MM.1S (cell line): ENCODE measurements around the gene PSMG3.

ENCODE experiments used
- DNase-seq: peaks from one replicate; pipeline ENCODE4 v3.0.0-alpha.2; 2015
- H2AFZ ChIP-seq: fragments of 300-600 bp; sonication (generic); 2 replicates; pipeline ENCODE4 v1.6.0; 2016; ENCODE audit warnings: antibody characterized with exemption, low read length
- H3F3A ChIP-seq: fragments of 300-600 bp; sonication (generic); 2 replicates; pipeline ENCODE4 v1.6.1; 2016; ENCODE audit warnings: mild to moderate bottlenecking, antibody characterized with exemption, low read length, moderate library complexity, mixed read lengths; ENCODE audit not compliant: insufficient read depth
- H3K27ac ChIP-seq: fragments of 300-600 bp; sonication (generic); 2 replicates; pipeline ENCODE4 v1.5.1; 2016; ENCODE audit warnings: mild to moderate bottlenecking, low read length
- H3K27me3 ChIP-seq: fragments of 300-600 bp; sonication (generic); replicated peaks from 2 replicates; pipeline ENCODE4 v1.6.0; 2016; ENCODE audit warnings: low read length; ENCODE audit not compliant: insufficient read depth
- H3K36me3 ChIP-seq: fragments of 300-600 bp; sonication (generic); replicated peaks from 2 replicates; pipeline ENCODE4 v1.6.1; 2016; ENCODE audit warnings: mild to moderate bottlenecking, low read length, mixed read lengths; ENCODE audit not compliant: insufficient read depth
- H3K4me1 ChIP-seq: fragments of 300-600 bp; sonication (generic); 2 replicates; pipeline ENCODE4 v1.6.1; 2016; ENCODE audit warnings: low read length, mixed read lengths
- H3K4me2 ChIP-seq: fragments of 300-600 bp; sonication (generic); 2 replicates; pipeline ENCODE4 v1.6.0; 2016; ENCODE audit warnings: low read depth, low read length
- H3K4me3 ChIP-seq: fragments of 300-600 bp; sonication (generic); 2 replicates; pipeline ENCODE4 v1.5.1; 2016; ENCODE audit warnings: low read length, mixed read lengths
- H3K79me2 ChIP-seq: fragments of 300-600 bp; sonication (generic); 2 replicates; pipeline ENCODE4 v1.6.1; 2016; ENCODE audit warnings: mixed run types, low read length, mixed read lengths
- H3K9ac ChIP-seq: fragments of 300-600 bp; sonication (generic); 2 replicates; pipeline ENCODE4 v1.6.1; 2016; ENCODE audit warnings: low read length, mixed read lengths
- H3K9me2 ChIP-seq: fragments of 300-600 bp; sonication (generic); replicated peaks from 2 replicates; pipeline ENCODE4 v1.6.1; 2016; ENCODE audit warnings: mild to moderate bottlenecking, low read length, mixed read lengths; ENCODE audit not compliant: insufficient read depth
- H3K9me3 ChIP-seq: fragments of 300-600 bp; sonication (generic); replicated peaks from 2 replicates; pipeline ENCODE4 v1.6.1; 2016; ENCODE audit warnings: mild to moderate bottlenecking, low read length, mixed read lengths; ENCODE audit not compliant: insufficient read depth
- H4K20me1 ChIP-seq: fragments of 300-600 bp; sonication (generic); 2 replicates; pipeline ENCODE4 v1.6.1; 2016; ENCODE audit warnings: mild to moderate bottlenecking, low read length, moderate library complexity, mixed read lengths; ENCODE audit not compliant: insufficient read depth
- CTCF ChIP-seq: fragments of 300-600 bp; sonication (generic); IDR thresholded peaks from 2 replicates; pipeline ENCODE4 v1.5.1; 2016; ENCODE audit warnings: antibody characterized with exemption, low read length, mixed read lengths
- EZH2 ChIP-seq: fragments of 300-600 bp; sonication (generic); optimal IDR thresholded peaks from 2 replicates; pipeline ENCODE3; 2017; ENCODE audit warnings: low read depth, mild to moderate bottlenecking, antibody characterized with exemption, low read length, mixed read lengths
- EZH2phosphoT487 ChIP-seq: fragments of 300-600 bp; sonication (generic); IDR thresholded peaks from 2 replicates; pipeline ENCODE4 v1.6.1; 2018; ENCODE audit warnings: antibody characterized with exemption, low read length

Gene PSMG3

GRCh38 chr7:1595636-1596035 is 25.8 kb upstream of the PSMG3 start:
- Histone ChIP-seq H3K9me2 (no peaks in the 10 kb centered on the region), H3K9ac (no peak overlapping the region), H2AFZ (no peak overlapping the region), H3K79me2 (no peaks in the 10 kb centered on the region), H3K27ac (no peak overlapping the region), H3K4me2 (no peak overlapping the region), H3K9me3 (no peaks in the 10 kb centered on the region), H4K20me1 (no peaks in the 10 kb centered on the region), H3K36me3 (no peaks in the 10 kb centered on the region), H3K4me1 (no peaks in the 10 kb centered on the region), H3K4me3 (no peak overlapping the region), H3K27me3 (peaks cover 85% of the 10 kb centered on the region), H3F3A (no peaks in the 10 kb centered on the region)
- DNase-seq, result no peak
- TF ChIP-seq EZH2phosphoT487 (no peak), CTCF (no peak), EZH2 (no peak)

DNA sequence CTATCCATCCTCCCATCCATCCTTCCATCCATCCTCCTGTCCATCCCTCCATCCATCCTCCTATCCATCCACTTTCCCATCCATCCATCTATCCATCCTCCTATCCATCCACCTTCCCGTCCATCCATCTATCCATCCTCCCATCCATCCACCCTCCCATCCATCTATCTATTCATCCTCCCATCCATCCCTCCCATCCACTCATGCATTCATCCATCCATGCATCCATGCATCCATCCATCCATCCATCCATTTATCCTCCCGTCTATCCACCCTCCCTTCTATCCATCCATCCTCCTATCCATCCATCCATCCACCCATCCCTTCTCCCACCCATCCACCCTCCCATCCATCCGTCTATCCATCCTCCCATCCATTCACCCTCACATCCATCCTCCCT is 25.2 kb upstream of the PSMG3 start:
- Histone ChIP-seq H3K9ac (no peak overlapping the region), H3K9me3 (no peaks in the 10 kb centered on the region), H3K36me3 (no peaks in the 10 kb centered on the region), H3K4me3 (no peak overlapping the region), H3K4me1 (no peaks in the 10 kb centered on the region), H3K27ac (no peak overlapping the region), H2AFZ (no peak overlapping the region), H3F3A (no peaks in the 10 kb centered on the region), H4K20me1 (no peaks in the 10 kb centered on the region), H3K9me2 (no peaks in the 10 kb centered on the region), H3K4me2 (no peak overlapping the region), H3K27me3 (peaks cover 85% of the 10 kb centered on the region), H3K79me2 (no peaks in the 10 kb centered on the region)
- no peak for DNase-seq
- TF ChIP-seq EZH2phosphoT487 (no peak), EZH2 (no peak), CTCF (no peak)

- DNase-seq, result no peak
- no peak for TF ChIP-seq EZH2
- TF ChIP-seq CTCF, result no peak
- TF ChIP-seq EZH2phosphoT487, result no peak
- H3K27me3 ChIP-seq, result peaks cover 83% of the 10 kb centered on the region
Measured at GRCh38 chr7:1593904-1594421, 24.1 kb upstream of the PSMG3 start.

More at GRCh38 chr7:1593904-1594421, 24.1 kb upstream of the PSMG3 start:
- H3K9me3 ChIP-seq, result no peaks in the 10 kb centered on the region
- no peaks in the 10 kb centered on the region for H3K4me1 ChIP-seq
- no peaks in the 10 kb centered on the region for H3K9me2 ChIP-seq
- H4K20me1 ChIP-seq, result no peaks in the 10 kb centered on the region
- no peak overlapping the region for H3K4me2 ChIP-seq
- no peaks in the 10 kb centered on the region for H3K79me2 ChIP-seq
- no peak overlapping the region for H3K27ac ChIP-seq
- H3K4me3 ChIP-seq, result no peak overlapping the region
- H2AFZ ChIP-seq, result no peak overlapping the region
- no peaks in the 10 kb centered on the region for H3F3A ChIP-seq
- no peak overlapping the region for H3K9ac ChIP-seq
- H3K36me3 ChIP-seq, result no peaks in the 10 kb centered on the region
